A549 (cell line): ENCODE measurements around the gene SUN1. TPM values are rescaled to one million over a fixed set of nuclear protein-coding genes. Genes with fewer than 3 reads are reported as not detected.

Experiments
- ATAC-seq, 2 experiments: fragments of 200-7000 bp in 1 of 2; fragments of >200 bp in 1 of 2; cut with Nextera tagmentation in 1 of 2; cut with Tn5 transposase in 1 of 2; 3 replicates each; pipeline versions ENCODE4 v1.8.0 to v1.9.1; 2018 to 2020; ENCODE audit warnings: mild to moderate bottlenecking in 1 of 2, moderate library complexity in 1 of 2
- CTCF ChIA-PET: fragments of 300-600 bp; sonication (Branson Sonifier 250); formaldehyde crosslinking; extraction: SDS; loops from one replicate; lab custom pipeline; 2021; ENCODE audit warnings: antibody characterized with exemption, inconsistent platforms; lab: Yijun Ruan, JAX
- POLR2A ChIA-PET: fragments of 350-600 bp; formaldehyde crosslinking; extraction: SDS; loops from one replicate; lab custom pipeline; 2021; ENCODE audit warnings: antibody characterized with exemption, inconsistent platforms; lab: Yijun Ruan, JAX
- DNase-seq, 2 experiments: peaks; one replicate each; pipeline versions ENCODE4 v3.0.0 to v3.0.0-alpha.2; 2011 to 2016; ENCODE audit warnings: low read depth in 1 of 2, low spot score in 1 of 2
- FAIRE-seq: peaks from 2 replicates; lab custom pipeline; 2011; peaks lifted over from hg19 to GRCh38; lab: Jason Lieb, UNC
- H3K27ac ChIP-seq, 2 experiments: fragments of >200 bp; sonication (Bioruptor Twin); formaldehyde crosslinking; 3 replicates each; pipeline ENCODE4 v1.5.1; 2016 to 2017
- H3K4me1 ChIP-seq: fragments of >200 bp; sonication (Bioruptor Twin); formaldehyde crosslinking; 3 replicates; pipeline ENCODE4 v1.6.1; 2016
- H3K4me2 ChIP-seq: fragments of >200 bp; sonication (Bioruptor Twin); formaldehyde crosslinking; 3 replicates; pipeline ENCODE4 v1.6.1; 2016
- H3K4me3 ChIP-seq: fragments of >200 bp; sonication (Bioruptor Twin); formaldehyde crosslinking; 3 replicates; pipeline ENCODE4 v1.5.1; 2016
- H3K9me3 ChIP-seq: fragments of >200 bp; sonication (Bioruptor Twin); formaldehyde crosslinking; 3 replicates; pipeline ENCODE4 v1.6.1; 2016
- BHLHE40 ChIP-seq: IDR thresholded peaks from 2 replicates; pipeline ENCODE4 v1.6.1; 2012; ENCODE audit warnings: low read depth, low read length, inconsistent platforms
- CBX2 ChIP-seq: fragments of 200-600 bp; sonication (generic); IDR thresholded peaks from 2 replicates; pipeline ENCODE4 v1.6.1; 2016; ENCODE audit warnings: low read depth, mild to moderate bottlenecking, borderline replicate concordance
- CBX8 ChIP-seq: fragments of 200-600 bp; sonication (generic); IDR thresholded peaks from 2 replicates; pipeline ENCODE4 v1.6.1; 2016
- EHMT2 ChIP-seq: fragments of 200-600 bp; sonication (generic); IDR thresholded peaks from 2 replicates; pipeline ENCODE4 v1.6.1; 2016; ENCODE audit warnings: antibody characterized with exemption, low read depth, mild to moderate bottlenecking, moderate library complexity
- FOSB ChIP-seq: fragments of 250-450 bp; sonication (Bioruptor Pico); IDR thresholded peaks from 2 replicates; pipeline ENCODE4 v1.5.0; 2020; ENCODE audit warnings: mild to moderate bottlenecking, moderate library complexity
- FOSL2 ChIP-seq, 2 experiments: fragments of 450-650 bp in 1 of 2; fragments of >200 bp in 1 of 2; sonication (Bioruptor Twin) in 1 of 2; formaldehyde crosslinking; IDR thresholded peaks; 2 replicates each; pipeline versions ENCODE4 v1.5.0 to v1.6.1; 2016 to 2020; ENCODE audit warnings: mild to moderate bottlenecking in 1 of 2, moderate library complexity in 1 of 2
- HDAC2 ChIP-seq: fragments of 200-600 bp; sonication (generic); IDR thresholded peaks from 2 replicates; pipeline ENCODE4 v1.6.1; 2016
- HEYL ChIP-seq: fragments of 250-450 bp; sonication (Bioruptor Pico); IDR thresholded peaks from 2 replicates; pipeline ENCODE4 v1.8.0; 2021; ENCODE audit warnings: mild to moderate bottlenecking, moderate library complexity
- HOXB5 ChIP-seq: fragments of 250-450 bp; sonication (Bioruptor Pico); IDR thresholded peaks from 2 replicates; pipeline ENCODE4 v1.5.0; 2020; ENCODE audit warnings: mild to moderate bottlenecking, moderate library complexity
- JUNB ChIP-seq: fragments of >200 bp; sonication (Bioruptor Twin); formaldehyde crosslinking; IDR thresholded peaks from 2 replicates; pipeline ENCODE4 v1.6.1; 2016
- KDM5A ChIP-seq: fragments of 200-600 bp; sonication (generic); IDR thresholded peaks from 2 replicates; pipeline ENCODE4 v1.6.1; 2016; ENCODE audit warnings: antibody characterized with exemption, mild to moderate bottlenecking
- MAZ ChIP-seq: fragments of 150-350 bp; IDR thresholded peaks from 2 replicates; pipeline ENCODE4 v1.6.1; 2014; ENCODE audit warnings: antibody characterized with exemption, low read depth, low read length, borderline replicate concordance
- MYC ChIP-seq: IDR thresholded peaks from 2 replicates; pipeline ENCODE4 v1.6.1; 2012; ENCODE audit warnings: mild to moderate bottlenecking, inconsistent platforms, low read length, improper control_type of control experiment, borderline replicate concordance
- NFE2L2 ChIP-seq: fragments of 150-350 bp; conservative IDR thresholded peaks from 2 replicates; pipeline ENCODE4 v1.6.1; 2014; ENCODE audit warnings: low read length
- PHF8 ChIP-seq: fragments of 200-600 bp; sonication (generic); IDR thresholded peaks from 2 replicates; pipeline ENCODE4 v1.6.1; 2016; ENCODE audit warnings: low read depth, mild to moderate bottlenecking, antibody characterized with exemption, moderate library complexity, borderline replicate concordance
- POLR2A ChIP-seq: IDR thresholded peaks from 2 replicates; pipeline ENCODE4 v1.6.1; 2012; ENCODE audit warnings: mild to moderate bottlenecking, low read length
- RCOR1 ChIP-seq: fragments of 150-350 bp; IDR thresholded peaks from 2 replicates; pipeline ENCODE4 v1.6.1; 2014; ENCODE audit warnings: antibody characterized with exemption, low read length, low read depth
- SREBF2 ChIP-seq: fragments of 450-650 bp; IDR thresholded peaks from 2 replicates; pipeline ENCODE4 v1.6.1; 2014; ENCODE audit warnings: mild to moderate bottlenecking, moderate library complexity
- ZC3H11A ChIP-seq: fragments of 450-650 bp; IDR thresholded peaks from 2 replicates; pipeline ENCODE4 v1.6.1; 2014; ENCODE audit warnings: antibody characterized with exemption, mild to moderate bottlenecking
- WGBS: methylation state at CpG from one replicate; pipeline ENCODE4 v1.1.6; 2017; ENCODE audit errors: missing lambda C conversion rate; 5-methylcytosine and 5-hydroxymethylcytosine counted together
- polyA plus RNA-seq, 4 experiments: library from polyadenylated mRNA; depleted of rRNA in 3 of 4; stranded (reverse); fragments of >200 nt; fragmentation: RNase III in 1 of 4; extraction: RNeasy Plus Mini Kit Qiagen cat#74134 plus additional on column Dnase treatment in 1 of 4; gene quantifications; 2 replicates in 3 of 4; 3 replicates in 1 of 4; pipeline ENCODE4 v1.2.3, GENCODE V29; 2011 to 2017
- TF ChIP-seq, protein P1 (sequence below): fragments of 150-350 bp; IDR thresholded peaks from 2 replicates; pipeline ENCODE4 v1.6.1; 2014; ENCODE audit warnings: low read depth, mild to moderate bottlenecking, low read length
- TF ChIP-seq, protein P2 (sequence below): IDR thresholded peaks from 2 replicates; pipeline ENCODE4 v1.6.1; 2012
- TF ChIP-seq, protein P3 (sequence below): fragments of 450-650 bp; IDR thresholded peaks from 2 replicates; pipeline ENCODE4 v1.6.1; 2014; ENCODE audit warnings: antibody characterized with exemption
- TF ChIP-seq, protein P4 (sequence below): IDR thresholded peaks from 2 replicates; pipeline ENCODE4 v1.6.1; 2012

Gene SUN1
- polyA plus RNA-seq, 2 of the 4 experiments (the other 2 are of a cell fraction): 60.7 to 130 TPM

DNA sequence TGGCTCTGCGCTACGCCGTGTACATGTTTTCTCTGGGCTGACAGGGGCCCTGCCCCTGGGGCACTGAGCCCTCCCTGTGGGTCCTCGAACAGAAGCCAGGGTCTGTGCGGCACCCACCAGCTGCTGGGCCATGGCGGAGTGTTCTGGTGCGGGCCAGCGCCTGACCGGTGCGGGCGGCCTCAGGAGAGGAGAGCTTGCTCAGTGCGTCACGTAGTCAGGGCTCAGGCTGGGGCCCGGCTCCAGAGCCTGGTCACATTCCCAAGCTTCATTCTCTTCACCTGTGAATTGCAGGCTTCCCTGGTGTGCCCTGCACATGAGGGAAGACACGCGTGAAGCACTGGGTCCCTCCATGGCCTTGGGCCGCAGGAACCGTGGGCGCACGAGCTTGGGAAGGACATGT, 59.5 kb downstream of the SUN1 start:
- DNase-seq (no peak), FAIRE-seq (no peak), ATAC-seq (no peak)
- ChIA-PET CTCF (interaction anchor here (0.8 to 2.2 kb wide), 3 partner anchors 10 to 18 kb away, joined by 3 to 7 read pairs (median 3); no protein-coding TSS in a partner anchor), POLR2A (no interaction called here)
- H3K9me3 ChIP-seq: no peaks in the 10 kb centered on the region
- H3K4me1 ChIP-seq: no peaks in the 10 kb centered on the region
- TF ChIP-seq FOSB: no peak
- TF ChIP-seq HEYL (CRISPR knock-in tag): no peak
- TF ChIP-seq, protein P1, sequence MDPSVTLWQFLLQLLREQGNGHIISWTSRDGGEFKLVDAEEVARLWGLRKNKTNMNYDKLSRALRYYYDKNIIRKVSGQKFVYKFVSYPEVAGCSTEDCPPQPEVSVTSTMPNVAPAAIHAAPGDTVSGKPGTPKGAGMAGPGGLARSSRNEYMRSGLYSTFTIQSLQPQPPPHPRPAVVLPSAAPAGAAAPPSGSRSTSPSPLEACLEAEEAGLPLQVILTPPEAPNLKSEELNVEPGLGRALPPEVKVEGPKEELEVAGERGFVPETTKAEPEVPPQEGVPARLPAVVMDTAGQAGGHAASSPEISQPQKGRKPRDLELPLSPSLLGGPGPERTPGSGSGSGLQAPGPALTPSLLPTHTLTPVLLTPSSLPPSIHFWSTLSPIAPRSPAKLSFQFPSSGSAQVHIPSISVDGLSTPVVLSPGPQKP: no peak
- TF ChIP-seq JUNB: no peak
- whole genome bisulfite sequencing: over 99% methylated on average over 18 of the region's 20 CpGs
- no peak overlapping the region for H3K4me2 ChIP-seq
- H3K4me3 ChIP-seq: no peak overlapping the region
- H3K27ac ChIP-seq: no peak overlapping the region

DNA sequence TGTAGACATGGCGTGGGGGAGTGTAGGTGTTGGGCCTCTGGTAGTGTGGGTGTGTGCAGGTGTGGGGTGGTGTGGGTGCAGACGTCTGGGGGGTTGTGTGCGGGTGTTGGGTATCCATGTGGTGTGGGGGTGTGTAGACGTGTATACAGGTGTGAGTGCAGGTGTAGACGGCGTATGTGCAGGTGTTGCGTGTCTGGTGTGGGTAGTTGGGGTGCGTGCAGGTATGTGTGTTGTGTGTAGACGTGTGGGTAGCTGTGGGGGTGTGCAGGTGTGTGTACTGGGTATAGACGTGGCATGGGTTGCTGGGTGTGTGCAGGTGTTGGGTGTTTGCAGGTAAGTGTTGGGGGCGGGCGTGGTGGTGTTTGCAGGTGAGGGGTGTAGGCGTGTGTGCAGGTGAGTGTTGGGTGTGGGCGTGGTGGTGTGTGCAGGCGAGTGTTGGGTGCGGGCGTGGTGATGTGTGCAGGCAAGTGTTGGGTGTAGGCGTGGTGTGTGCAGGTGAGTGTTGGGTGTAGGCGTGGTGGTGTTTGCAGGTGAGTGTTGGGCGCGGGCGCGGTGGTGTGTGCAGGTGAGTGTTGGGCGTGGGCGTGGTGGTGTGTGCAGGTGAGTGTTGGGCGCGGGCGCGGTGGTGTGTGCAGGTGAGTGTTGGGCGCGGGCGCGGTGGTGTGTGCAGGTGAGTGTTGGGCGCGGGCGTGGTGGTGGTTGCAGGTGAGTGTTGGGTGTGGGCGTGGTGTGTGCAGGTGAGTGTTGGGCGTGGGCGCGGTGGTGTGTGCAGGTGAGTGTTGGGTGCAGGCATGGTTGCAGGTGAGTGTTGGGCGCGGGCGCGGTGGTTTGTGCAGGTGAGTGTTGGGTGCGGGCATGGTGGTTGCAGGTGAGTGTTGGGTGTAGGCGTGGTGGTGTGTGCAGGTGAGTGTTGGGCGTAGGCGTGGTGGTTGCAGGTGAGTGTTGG, 60.6 kb downstream of the SUN1 start:
- ATAC-seq: no peak
- Histone ChIP-seq H3K4me1 (no peaks in the 10 kb centered on the region), H3K4me3 (no peak overlapping the region), H3K9me3 (no peaks in the 10 kb centered on the region), H3K4me2 (no peak overlapping the region), H3K27ac (no peak overlapping the region)
- ChIA-PET CTCF (interaction anchor here (1.2 to 2.2 kb wide), 3 partner anchors 8 to 15 kb away, joined by 3 to 7 read pairs (median 4); no protein-coding TSS in a partner anchor), POLR2A (no interaction called here)
- 94% methylated on average over 37 of the region's 48 CpGs for WGBS
- TF ChIP-seq POLR2A (peak; percentile 9; the same call in 1 of the 2 replicates), HOXB5 (CRISPR knock-in tag) (no peak)
- no peak for FAIRE-seq
- no peak for DNase-seq

DNA sequence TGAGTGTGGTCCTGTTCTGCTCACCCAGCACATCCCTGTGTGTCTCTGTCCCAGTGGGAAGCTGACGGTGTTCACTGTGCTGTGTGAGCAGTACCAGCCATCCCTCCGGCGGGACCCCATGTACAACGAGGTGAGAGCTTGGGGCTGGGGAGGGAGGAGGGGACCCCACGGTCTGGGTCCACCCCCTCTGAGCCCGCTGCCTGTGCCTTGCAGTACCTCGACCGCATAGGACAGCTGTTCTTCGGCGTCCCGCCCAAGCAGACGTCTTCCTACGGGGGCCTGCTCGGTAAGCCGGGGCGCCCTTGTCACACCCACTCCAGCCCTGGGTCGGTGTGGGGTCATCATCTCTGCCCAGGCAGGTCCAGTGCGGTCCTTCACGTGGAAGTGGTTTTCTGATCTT, 61.4 kb downstream of the SUN1 start:
- Histone ChIP-seq H3K9me3 (no peaks in the 10 kb centered on the region), H3K4me2 (no peak overlapping the region), H3K27ac (no peak overlapping the region), H3K4me3 (no peak overlapping the region), H3K4me1 (no peaks in the 10 kb centered on the region)
- WGBS: 95% methylated on average over 19 of the region's 19 CpGs
- TF ChIP-seq, protein P1: no peak
- TF ChIP-seq MAZ: no peak
- CTCF ChIA-PET: interaction anchor here (1.7 to 1.8 kb wide), 2 partner anchors 15 to 60 kb away, joined by 4 read pairs; partner anchors contain the start of gene ADAP1
- DNase-seq (no peak), FAIRE-seq (no peak), ATAC-seq (no peak)
- POLR2A ChIA-PET: no interaction called here

DNA sequence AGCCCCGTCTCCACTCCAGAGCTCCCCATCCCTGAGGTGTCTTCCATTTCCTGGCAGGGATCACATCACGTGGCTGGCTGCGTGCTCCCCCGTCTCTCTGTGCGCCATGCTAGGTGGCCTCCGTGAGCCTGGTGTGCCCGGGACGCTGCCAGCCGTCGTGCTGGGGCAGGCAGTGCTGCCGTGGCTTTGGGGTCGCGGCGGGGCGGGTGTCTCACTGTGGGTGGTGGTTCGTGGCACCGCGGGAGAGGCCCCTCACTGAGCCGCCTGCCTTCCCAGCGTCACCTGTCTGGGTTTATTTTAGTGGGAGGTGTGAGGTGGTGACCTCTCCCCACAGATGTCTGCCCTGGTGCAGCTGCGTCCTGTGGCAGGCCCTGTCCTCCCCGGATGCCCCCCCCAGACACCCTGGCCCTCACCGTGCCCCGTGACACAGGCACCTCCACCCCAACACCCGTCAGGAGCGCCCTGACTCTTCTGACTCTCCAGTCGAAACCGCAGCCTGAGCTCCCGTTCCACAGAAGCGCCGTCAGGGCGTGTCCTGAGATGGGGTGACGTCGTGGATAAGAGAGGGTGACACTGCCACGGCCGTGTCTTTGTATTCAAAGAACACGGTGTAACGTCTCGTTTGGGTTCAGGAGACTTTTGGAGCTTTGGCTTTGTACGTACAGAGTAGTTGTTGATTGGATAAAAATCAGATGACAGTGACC, 62.0 kb downstream of the SUN1 start:
- Histone ChIP-seq H3K27ac (no peak overlapping the region), H3K9me3 (no peaks in the 10 kb centered on the region), H3K4me3 (no peak overlapping the region), H3K4me2 (no peak overlapping the region), H3K4me1 (no peaks in the 10 kb centered on the region)
- ChIA-PET CTCF (interaction anchor here (1.7 to 1.8 kb wide), 2 partner anchors 14 to 60 kb away, joined by 4 read pairs; partner anchors contain the start of gene ADAP1), POLR2A (no interaction called here)
- no peak for TF ChIP-seq HDAC2
- TF ChIP-seq, protein P2, sequence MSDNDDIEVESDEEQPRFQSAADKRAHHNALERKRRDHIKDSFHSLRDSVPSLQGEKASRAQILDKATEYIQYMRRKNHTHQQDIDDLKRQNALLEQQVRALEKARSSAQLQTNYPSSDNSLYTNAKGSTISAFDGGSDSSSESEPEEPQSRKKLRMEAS: no peak
- TF ChIP-seq KDM5A: no peak
- no peak for TF ChIP-seq CBX8
- TF ChIP-seq CBX2: no peak
- TF ChIP-seq, protein P3, sequence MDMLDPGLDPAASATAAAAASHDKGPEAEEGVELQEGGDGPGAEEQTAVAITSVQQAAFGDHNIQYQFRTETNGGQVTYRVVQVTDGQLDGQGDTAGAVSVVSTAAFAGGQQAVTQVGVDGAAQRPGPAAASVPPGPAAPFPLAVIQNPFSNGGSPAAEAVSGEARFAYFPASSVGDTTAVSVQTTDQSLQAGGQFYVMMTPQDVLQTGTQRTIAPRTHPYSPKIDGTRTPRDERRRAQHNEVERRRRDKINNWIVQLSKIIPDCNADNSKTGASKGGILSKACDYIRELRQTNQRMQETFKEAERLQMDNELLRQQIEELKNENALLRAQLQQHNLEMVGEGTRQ: no peak
- no peak for TF ChIP-seq HEYL (CRISPR knock-in tag)
- TF ChIP-seq, protein P4, sequence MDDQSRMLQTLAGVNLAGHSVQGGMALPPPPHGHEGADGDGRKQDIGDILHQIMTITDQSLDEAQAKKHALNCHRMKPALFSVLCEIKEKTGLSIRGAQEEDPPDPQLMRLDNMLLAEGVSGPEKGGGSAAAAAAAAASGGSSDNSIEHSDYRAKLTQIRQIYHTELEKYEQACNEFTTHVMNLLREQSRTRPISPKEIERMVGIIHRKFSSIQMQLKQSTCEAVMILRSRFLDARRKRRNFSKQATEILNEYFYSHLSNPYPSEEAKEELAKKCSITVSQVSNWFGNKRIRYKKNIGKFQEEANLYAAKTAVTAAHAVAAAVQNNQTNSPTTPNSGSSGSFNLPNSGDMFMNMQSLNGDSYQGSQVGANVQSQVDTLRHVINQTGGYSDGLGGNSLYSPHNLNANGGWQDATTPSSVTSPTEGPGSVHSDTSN: no peak
- no peak for TF ChIP-seq FOSL2 (IDR thresholded peaks at IDR 0.05)
- no peak for TF ChIP-seq FOSL2 (CRISPR knock-in tag; IDR thresholded peaks at IDR 0.05)
- no peak for TF ChIP-seq BHLHE40
- TF ChIP-seq NFE2L2: no peak
- TF ChIP-seq EHMT2: no peak
- no peak for TF ChIP-seq PHF8
- no peak for TF ChIP-seq RCOR1
- no peak for TF ChIP-seq SREBF2
- TF ChIP-seq ZC3H11A: no peak
- TF ChIP-seq MYC: no peak
- no peak for TF ChIP-seq JUNB
- FAIRE-seq (no peak), DNase-seq (no peak), ATAC-seq (no peak)
- WGBS: 93% methylated on average over 27 of the region's 40 CpGs
